GM18511 (cell line): ENCODE results near the gene SP7.
"Not testable (repeated sequence)": the region's sequence is repeated elsewhere in the genome, so short reads cannot be mapped to it uniquely, and the experiment has no call there.

Experiments
- ATAC-seq: cut with Tn5 transposase; IDR thresholded peaks from one replicate; pipeline ENCODE4 v1.9.1; 2021; ENCODE audit warnings: mild to moderate bottlenecking, moderate library complexity; ENCODE audit not compliant: unreplicated experiment

Gene SP7

DNA sequence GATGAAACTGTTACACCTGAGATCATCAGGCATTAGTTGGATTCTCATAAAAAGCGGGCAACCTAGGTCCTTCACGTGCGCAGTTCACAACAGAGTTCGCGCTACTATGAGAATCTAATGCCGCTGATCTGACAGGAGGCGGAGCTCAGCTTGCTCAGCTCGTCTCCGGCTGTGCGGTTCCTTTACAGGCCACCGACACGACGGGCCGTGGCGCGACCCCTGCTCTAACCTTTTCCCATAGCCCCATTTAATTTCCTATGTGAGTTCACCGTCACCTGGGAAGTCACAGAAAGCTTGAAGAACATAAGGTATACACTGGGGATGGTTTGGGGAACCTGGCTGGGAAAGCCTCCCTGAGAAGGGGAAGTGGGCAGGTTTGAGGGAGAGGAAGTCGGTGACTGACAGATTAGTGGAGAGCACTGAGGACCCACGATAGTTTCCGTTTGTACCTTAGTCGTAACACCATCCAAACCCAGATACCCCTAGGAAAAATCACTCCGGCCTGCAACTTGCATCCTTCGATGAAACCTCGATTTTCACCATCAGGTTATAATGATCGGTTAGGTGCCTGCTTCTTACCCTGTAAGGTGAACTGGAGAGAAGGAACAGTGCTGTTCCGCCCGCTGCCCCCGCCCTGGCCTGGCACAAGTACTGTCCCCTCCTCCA is 11.9 kb downstream of the SP7 start:
- peak; percentile 43 for ATAC-seq

DNA sequence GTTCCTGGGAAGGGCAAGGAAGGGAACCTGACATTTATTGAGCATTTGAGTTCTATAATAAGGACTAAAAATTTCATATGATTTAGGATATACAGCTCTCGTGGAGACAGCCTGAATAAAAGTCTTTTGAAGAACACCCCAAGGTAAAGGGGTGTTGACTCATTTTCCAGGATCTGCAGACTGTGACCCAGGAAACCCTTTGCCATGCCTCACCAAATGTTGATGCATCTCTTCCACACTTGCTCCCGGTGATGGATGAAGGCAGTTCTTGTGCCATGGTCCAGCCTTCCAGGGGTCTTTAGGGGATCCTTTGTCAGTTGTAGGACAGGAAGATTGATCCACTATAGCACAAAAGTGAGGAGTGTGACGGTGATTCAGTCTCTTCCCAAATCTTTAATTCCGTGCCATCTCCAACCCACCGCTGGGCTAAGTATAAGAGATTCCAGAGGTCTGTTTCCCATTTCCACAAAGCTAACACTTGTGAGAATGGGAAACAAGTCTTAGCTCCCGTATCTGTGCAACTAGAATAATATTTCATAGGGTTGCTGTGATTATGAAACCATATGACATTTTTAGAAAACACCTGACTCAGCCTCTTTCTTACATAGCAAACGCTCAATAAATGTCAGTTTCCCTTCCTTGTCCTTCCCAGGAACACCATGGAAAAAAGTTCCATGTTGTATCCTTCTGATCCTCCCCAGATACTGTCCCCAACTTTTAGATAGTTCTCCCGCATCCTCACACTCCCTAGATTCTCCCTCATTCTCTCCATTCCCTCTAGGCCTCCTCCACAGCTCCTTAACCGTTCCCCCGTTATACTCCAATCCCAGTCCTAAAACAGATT is 15.6 kb downstream of the SP7 start:
- ATAC-seq, result no peak

DNA sequence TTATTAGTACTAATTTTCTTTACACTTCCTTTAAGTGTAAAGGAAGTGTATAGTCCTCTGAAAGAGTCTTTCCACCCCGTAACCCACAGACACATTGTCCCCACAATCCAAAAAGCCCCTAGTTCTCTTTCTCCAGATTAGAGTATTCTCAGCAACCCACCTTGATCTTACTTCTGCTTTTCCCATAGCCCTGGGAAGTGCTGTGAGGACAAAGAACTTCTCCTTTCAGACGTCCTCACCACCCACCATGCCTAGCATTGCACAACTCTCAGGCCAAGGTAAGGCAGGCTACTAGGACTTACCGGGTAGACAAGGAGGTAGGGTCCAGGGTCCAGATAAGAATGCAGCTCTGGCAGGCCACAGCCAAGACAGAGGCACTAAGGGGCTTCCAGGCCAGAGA is 22.2 kb downstream of the SP7 start:
- ATAC-seq, result no peak

DNA sequence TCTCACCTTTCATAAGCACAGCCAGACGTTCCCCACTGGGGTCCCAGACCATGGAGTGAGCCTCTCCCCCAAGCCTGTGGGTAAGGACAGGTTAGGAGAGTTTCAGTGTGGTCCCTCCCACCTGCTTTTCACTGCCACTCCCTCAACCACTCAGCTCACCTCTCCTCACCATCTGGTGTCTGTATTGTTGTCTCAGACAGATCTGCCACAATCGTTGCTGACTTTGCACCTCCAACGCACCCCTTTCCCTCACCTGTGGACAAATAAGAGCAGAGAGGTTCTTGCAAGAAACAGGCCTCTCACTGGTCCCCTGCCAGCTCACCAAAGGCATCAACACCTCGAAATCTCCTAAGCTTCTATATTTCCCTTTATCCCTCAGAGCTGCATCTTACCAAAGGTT is 27.9 kb downstream of the SP7 start:
- no peak for ATAC-seq

DNA sequence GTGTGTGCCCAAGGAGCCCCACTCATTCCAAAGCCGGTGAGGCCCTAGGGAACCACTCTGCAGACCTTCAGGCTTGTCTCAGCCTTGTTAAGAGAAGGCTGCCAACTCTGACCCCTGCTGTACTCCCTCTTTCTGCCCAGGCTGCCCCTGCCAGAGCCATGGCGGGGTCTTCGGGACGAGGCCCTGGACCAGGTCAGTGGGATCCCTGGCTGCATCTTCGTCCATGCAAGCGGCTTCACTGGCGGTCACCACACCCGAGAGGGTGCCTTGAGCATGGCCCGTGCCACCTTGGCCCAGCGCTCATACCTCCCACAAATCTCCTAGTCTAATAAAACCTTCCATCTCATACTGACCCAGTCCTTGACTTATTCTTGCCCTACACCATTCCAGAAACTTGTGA is 29.3 kb downstream of the SP7 start:
- ATAC-seq, result no peak

DNA sequence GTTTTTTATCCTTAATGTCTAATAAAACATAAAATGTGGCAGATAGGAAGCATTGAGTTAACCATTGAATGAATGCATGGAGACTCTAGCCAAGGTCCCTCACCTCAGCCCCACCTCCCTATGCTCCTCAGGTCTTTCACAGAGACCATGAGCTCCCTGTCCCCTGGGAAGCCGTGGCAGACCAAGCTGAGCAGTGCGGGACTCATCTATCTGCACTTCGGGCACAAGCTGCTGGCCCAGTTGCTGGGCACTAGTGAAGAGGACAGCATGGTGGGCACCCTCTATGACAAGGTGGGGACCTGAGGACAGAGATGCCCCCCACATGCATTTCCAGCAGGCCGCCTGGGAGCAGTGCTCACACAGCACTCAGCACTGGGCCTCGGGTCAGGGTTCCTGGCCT is 33.3 kb downstream of the SP7 start:
- ATAC-seq, result no peak

DNA sequence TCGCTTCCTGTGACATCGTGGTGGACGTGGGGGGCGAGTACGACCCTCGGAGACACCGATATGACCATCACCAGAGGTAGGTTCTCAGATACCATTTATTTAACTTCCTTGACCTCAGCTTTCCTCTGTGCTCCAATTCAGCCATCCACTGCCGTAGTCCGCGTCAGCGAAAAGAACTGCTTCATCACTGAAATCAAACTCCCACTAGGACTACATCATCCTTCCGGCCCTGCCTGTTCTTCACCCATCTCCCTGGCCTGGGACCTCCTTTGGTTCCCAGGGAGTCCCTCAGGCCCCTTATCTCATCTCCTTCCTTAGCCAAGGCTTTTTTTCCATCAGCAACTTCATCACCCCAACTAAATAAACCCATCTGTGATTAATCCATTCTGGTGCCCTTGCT is 36.0 kb downstream of the SP7 start:
- ATAC-seq, result no peak

DNA sequence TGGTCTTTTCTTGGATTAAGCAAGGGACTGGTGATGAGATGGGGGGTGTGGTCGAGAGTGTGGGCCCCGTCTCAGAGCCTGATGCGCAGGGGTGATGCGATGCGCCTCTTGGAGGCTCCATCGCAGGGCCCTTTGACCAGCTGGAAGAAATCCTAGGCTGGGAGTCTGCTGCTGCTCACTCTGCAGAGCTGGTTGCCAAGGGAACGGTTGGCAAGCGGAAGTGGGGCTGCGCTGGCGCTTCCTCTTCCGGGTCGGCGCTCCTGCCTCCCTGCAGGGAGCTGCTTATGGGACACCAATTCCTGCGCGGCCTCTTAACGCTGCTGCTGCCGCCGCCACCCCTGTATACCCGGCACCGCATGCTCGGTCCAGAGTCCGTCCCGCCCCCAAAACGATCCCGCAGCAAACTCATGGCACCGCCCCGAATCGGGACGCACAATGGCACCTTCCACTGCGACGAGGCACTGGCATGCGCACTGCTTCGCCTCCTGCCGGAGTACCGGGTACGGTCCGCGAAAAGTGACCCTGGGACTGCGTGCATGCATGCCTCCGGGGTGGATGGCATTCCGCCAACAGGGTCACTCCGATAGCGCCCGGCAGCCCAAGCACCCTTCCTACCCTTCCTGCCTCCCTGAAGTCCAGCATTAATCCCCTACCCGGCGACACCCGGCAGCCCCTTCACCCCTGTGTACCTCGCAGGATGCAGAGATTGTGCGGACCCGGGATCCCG is 36.5 kb downstream of the SP7 start, which contains the start of gene MYG1:
MYG1 (plus strand) TSS at position 242 of the 727 bp plus-strand sequence; CDS start at position 285, 43 bp downstream.
- peak; percentile 74 for ATAC-seq

DNA sequence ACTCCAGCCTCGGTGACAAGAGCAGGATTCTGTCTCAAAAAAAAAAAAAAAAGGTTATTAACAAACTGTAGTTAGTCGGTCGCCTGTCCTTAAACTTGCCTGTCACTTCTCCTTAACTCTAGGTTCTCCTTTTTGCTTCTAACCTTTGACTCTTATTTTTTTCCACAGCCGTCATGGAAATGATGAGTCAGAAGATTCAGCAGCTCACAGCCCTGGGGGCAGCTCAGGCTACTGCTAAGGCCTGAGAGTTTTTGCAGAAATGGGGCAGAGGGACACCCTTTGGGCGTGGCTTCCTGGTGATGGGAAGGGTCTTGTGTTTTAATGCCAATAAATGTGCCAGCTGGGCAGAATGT is 37.1 kb downstream of the SP7 start:
- no peak for ATAC-seq

DNA sequence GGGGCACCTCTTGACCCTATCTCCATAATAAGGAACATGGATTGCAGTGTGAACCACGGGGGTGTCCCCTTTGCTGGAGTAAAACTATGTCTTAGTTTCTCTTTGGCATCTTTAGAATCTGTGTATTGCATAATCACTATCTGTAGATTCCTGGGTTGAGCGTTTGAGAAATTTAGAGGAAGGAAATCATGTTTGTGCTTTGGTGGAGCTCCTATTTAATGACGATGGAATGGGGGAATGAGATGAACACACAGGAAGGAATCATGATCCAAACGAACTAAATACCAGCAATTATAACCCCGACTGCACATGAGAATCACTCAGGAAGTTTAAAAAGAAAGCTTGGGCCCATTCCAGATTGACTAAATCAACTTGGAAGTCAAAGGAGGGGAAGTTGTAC is 38.0 kb downstream of the SP7 start:
- ATAC-seq, result no peak

DNA sequence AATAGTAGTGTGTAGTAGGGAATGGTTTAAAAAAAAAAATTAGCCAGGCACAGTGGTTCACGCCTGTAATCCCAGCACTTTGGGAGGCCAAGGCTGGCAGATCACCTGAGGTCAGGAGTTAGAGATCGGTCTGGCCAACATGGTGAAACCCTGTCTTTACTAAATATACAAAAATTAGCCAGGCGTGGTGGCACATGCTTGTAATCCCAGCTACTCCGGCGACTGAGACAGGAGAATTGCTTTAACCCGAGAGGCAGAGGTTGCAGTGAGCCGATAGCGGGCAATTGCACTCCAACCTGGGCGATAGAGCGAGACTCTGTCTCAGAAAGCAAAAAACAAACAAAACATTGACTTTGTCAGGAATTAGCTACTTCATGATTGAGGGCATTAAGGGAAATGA is 39.0 kb downstream of the SP7 start:
- ATAC-seq, result not testable (repeated sequence)

DNA sequence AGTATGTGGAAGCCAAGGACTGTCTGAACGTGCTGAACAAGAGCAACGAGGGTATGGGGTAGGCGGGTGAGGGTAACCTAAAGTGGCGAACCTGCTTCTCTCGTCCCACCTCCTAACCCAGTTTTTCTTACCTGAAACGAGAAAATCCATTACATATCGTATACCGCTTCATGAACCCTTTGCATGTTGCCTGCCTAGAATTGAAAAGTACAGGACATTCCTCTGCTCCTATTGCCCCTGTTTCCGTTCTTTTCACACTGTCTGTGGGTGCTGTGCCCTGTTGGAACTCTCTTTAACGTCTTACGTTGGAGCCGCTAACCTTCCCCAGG is 40.3 kb downstream of the SP7 start:
- no peak for ATAC-seq

DNA sequence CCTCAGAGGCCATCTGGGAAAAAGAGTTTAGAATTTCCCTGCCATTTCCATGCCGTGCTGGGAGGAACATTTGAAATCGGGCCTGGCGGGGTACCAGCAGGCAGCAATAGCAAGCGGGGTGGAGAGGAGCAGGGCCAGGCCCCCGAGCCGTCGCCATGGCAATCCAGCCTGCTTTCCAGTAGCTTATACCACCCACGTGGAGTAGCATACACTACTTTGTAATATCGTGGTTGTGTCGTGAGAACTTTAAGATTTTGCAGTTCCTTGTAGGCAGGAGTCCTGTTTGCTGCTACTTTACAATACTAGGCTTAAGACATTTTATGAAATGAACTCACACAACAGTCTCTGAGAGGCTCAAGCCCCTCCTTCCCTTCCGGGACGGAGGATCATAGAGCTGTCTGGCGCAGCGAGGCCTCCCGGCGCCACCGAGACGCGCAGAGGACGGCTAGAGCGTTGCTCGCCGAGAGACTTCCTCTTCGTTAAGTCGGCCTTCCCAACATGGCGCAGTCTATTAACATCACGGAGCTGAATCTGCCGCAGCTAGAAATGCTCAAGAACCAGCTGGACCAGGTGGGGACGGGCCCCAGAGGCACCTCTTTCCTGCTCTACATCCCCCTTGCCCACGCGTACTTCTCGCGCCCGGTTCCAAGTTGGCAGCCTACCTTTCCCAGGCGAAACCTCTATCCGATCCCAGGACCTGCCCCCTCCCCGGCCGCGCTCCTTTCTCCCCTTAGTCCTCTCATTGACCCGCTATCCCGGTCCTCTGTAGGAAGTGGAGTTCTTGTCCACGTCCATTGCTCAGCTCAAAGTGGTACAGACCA is 40.9 kb downstream of the SP7 start, which contains the start of gene PFDN5:
PFDN5 (plus strand) TSS at position 473 of the 821 bp plus-strand sequence; CDS start at position 499, 26 bp downstream.
- ATAC-seq, result peak; percentile 86

DNA sequence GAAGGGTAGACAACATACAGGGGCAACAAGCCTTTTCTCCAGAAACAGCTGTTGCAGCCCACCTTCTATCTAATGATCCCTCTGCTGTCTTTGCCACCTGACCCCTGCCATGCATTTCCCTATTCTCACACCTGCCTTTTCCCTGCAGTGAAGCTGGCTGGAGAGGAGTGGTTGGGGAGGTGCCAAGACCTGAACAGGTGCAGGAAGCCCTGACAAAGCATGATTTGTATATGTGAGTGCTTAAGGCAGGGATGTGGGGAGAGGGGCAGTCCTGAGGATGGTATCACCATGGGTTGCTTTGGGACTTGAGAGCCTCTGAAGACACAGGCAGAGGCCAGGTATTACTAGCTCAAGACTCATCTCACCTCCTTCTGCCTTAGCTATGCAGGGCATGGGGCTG is 43.7 kb downstream of the SP7 start:
- no peak for ATAC-seq

DNA sequence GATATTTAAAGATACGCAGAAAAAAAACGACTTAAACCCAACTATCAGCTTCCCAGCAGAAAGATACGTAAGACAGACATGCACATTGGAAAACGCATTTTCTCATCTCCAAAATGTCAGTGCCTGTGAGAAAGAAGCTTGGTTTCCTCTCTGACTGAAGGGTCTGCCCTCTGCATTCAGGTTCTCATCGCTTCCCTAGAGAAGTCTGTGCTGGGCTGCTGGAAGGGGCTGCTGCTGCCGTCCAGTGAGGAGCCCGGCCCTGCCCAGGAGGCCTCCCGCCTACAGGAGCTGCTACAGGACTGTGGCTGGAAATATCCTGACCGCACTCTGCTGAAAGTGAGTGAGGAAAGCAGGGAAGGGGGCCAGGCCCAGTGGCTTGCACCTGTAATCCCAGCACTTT is 45.5 kb downstream of the SP7 start:
- no peak for ATAC-seq

DNA sequence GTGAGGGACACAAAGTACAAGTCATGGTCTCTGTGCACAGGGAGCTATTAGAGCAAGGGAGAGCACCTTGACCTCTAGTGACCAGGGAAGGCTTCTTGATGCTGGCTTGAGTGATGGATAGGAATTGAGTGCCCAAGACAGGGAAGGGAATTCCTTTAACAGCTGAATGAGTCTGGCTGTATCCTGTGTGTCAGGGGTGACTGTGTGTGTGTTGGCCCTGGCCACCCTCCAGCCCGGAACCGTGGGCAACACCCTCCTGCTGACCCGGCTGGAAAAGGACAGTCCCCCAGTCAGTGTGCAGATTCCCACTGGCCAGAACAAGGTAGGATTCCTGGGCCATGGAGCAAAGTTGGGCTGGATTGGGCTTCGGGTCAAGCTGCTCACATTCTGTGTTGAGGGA is 46.3 kb downstream of the SP7 start:
- ATAC-seq, result no peak

DNA sequence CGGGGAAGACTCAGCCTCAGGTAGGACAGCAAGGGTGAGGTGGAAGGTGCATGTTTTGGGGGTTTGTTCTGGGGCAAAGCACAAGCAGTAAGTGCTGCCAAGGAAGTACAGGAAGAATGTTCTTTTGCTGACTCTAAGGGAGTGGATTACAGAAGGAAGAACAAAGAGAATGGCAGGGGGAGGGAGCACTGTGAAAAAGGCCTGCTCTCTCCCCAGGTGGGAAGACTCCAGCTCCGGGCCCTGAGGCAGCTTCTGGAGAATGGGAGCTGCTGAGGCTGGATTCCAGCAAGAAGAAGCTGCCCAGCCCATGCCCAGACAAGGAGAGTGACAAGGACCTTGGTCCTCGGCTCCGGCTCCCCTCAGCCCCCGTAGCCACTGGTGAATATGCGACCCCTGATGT is 47.8 kb downstream of the SP7 start:
- ATAC-seq, result no peak

DNA sequence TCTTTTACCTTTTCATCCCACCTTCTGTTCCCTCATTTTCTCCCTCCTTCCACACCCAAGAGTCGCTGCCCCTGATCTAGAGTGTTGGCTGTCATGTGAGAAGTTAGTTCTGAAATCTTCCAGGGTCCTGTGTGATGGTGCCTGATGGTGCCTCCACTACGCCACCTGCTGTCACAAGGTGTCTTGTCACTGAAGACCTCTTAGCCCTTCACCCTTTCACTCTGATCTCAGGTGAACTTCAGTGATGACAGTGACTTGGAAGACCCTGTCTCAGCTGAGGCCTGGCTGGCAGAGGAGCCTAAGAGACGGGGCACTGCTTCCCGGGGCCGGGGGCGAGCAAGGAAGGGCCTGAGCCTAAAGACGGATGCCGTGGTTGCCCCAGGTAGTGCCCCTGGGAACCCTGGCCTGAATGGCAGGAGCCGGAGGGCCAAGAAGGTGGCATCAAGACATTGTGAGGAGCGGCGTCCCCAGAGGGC is 48.4 kb downstream of the SP7 start:
- no peak for ATAC-seq

DNA sequence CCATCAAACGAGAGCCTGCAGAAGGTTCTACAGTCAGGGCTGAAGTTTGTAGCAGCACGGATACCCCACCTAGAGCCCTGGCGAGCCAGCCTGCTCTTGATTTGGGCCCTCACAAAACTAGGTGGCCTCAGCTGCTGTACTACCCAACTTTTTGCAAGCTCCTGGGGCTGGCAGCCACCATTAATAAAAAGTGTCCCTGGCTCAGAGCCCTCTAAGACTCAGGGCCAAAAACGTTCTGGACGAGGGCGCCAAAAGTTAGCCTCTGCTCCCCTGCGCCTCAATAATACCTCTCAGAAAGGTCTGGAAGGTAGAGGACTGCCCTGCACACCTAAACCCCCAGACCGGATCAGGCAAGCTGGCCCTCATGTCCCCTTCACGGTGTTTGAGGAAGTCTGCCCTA is 49.7 kb downstream of the SP7 start:
- no peak for ATAC-seq

DNA sequence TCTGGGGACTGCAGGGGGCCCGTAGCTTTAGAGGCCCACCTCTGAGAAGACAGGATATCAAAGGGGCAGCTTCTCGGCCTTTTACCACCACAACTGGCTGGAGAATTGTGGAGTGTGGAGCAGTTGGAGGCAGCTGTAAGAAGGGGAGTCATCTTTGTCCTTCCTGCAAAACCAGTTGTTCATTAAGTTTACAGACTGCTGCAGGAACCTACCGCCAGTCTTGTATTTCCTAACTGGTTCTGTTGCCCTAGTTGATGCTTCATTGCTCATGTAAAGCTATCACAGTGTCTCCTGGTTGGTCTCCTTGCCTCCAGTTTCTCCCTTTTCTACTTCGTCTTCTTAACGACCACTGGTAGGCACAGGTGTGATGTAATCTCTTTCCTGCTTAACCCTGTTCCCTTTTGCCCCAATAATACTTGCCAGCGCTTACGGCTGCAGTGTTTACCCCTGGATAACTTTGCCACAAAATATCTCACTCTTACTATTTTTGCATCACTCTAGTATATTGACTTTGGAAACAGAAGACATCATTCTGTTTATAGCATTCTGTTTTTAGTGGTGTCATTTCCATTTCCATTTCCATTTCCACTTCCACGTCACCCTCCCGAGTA is 56.2 kb downstream of the SP7 start:
- ATAC-seq, result no peak
